ENCODE measurements around the gene ODC1.

DNA sequence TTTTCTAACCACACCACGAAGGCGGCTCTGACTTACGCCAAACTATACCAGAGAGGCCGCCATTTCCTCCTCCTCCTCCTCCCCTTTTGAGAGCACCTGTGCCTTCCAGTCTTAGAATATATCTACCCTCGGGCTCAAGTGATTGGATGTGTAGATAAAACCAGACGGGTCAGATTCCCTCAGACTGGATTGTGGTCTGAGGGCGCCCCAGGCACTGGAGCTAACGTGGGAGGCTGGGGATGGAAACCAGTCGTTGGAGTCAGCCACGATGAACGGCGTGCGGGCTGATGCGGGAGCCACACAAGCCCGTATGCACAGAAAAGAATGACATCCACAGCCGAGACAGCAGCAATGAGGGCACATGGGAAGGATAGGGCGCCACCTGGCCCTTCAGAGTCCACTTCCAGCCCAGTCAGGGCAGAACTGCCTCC, 12.3 kb upstream of the ODC1 start:
- TF ChIP-seq ZNF138 (CRISPR knock-in tag; conservative IDR thresholded peaks at IDR 0.05) (no peak), ZNF423 (CRISPR knock-in tag; IDR thresholded peaks at IDR 0.05) (no peak), RELA (CRISPR knock-in tag; IDR thresholded peaks at IDR 0.05; ENCODE audit: borderline replicate concordance) (no peak), CREM (CRISPR knock-in tag; IDR thresholded peaks at IDR 0.05) (no peak)
- TF ChIP-seq, protein P1, sequence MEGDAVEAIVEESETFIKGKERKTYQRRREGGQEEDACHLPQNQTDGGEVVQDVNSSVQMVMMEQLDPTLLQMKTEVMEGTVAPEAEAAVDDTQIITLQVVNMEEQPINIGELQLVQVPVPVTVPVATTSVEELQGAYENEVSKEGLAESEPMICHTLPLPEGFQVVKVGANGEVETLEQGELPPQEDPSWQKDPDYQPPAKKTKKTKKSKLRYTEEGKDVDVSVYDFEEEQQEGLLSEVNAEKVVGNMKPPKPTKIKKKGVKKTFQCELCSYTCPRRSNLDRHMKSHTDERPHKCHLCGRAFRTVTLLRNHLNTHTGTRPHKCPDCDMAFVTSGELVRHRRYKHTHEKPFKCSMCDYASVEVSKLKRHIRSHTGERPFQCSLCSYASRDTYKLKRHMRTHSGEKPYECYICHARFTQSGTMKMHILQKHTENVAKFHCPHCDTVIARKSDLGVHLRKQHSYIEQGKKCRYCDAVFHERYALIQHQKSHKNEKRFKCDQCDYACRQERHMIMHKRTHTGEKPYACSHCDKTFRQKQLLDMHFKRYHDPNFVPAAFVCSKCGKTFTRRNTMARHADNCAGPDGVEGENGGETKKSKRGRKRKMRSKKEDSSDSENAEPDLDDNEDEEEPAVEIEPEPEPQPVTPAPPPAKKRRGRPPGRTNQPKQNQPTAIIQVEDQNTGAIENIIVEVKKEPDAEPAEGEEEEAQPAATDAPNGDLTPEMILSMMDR (IDR thresholded peaks at IDR 0.05): no peak
- TF ChIP-seq, protein P2, sequence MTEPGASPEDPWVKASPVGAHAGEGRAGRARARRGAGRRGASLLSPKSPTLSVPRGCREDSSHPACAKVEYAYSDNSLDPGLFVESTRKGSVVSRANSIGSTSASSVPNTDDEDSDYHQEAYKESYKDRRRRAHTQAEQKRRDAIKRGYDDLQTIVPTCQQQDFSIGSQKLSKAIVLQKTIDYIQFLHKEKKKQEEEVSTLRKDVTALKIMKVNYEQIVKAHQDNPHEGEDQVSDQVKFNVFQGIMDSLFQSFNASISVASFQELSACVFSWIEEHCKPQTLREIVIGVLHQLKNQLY (CRISPR knock-in tag; IDR thresholded peaks at IDR 0.05): no peak
- TF ChIP-seq, protein P3, sequence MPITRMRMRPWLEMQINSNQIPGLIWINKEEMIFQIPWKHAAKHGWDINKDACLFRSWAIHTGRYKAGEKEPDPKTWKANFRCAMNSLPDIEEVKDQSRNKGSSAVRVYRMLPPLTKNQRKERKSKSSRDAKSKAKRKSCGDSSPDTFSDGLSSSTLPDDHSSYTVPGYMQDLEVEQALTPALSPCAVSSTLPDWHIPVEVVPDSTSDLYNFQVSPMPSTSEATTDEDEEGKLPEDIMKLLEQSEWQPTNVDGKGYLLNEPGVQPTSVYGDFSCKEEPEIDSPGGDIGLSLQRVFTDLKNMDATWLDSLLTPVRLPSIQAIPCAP (CRISPR knock-in tag; IDR thresholded peaks at IDR 0.05): no peak
- TF ChIP-seq, protein P4, sequence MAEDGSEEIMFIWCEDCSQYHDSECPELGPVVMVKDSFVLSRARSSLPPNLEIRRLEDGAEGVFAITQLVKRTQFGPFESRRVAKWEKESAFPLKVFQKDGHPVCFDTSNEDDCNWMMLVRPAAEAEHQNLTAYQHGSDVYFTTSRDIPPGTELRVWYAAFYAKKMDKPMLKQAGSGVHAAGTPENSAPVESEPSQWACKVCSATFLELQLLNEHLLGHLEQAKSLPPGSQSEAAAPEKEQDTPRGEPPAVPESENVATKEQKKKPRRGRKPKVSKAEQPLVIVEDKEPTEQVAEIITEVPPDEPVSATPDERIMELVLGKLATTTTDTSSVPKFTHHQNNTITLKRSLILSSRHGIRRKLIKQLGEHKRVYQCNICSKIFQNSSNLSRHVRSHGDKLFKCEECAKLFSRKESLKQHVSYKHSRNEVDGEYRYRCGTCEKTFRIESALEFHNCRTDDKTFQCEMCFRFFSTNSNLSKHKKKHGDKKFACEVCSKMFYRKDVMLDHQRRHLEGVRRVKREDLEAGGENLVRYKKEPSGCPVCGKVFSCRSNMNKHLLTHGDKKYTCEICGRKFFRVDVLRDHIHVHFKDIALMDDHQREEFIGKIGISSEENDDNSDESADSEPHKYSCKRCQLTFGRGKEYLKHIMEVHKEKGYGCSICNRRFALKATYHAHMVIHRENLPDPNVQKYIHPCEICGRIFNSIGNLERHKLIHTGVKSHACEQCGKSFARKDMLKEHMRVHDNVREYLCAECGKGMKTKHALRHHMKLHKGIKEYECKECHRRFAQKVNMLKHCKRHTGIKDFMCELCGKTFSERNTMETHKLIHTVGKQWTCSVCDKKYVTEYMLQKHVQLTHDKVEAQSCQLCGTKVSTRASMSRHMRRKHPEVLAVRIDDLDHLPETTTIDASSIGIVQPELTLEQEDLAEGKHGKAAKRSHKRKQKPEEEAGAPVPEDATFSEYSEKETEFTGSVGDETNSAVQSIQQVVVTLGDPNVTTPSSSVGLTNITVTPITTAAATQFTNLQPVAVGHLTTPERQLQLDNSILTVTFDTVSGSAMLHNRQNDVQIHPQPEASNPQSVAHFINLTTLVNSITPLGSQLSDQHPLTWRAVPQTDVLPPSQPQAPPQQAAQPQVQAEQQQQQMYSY (CRISPR knock-in tag; IDR thresholded peaks at IDR 0.05): no peak
- TF ChIP-seq, protein P5, sequence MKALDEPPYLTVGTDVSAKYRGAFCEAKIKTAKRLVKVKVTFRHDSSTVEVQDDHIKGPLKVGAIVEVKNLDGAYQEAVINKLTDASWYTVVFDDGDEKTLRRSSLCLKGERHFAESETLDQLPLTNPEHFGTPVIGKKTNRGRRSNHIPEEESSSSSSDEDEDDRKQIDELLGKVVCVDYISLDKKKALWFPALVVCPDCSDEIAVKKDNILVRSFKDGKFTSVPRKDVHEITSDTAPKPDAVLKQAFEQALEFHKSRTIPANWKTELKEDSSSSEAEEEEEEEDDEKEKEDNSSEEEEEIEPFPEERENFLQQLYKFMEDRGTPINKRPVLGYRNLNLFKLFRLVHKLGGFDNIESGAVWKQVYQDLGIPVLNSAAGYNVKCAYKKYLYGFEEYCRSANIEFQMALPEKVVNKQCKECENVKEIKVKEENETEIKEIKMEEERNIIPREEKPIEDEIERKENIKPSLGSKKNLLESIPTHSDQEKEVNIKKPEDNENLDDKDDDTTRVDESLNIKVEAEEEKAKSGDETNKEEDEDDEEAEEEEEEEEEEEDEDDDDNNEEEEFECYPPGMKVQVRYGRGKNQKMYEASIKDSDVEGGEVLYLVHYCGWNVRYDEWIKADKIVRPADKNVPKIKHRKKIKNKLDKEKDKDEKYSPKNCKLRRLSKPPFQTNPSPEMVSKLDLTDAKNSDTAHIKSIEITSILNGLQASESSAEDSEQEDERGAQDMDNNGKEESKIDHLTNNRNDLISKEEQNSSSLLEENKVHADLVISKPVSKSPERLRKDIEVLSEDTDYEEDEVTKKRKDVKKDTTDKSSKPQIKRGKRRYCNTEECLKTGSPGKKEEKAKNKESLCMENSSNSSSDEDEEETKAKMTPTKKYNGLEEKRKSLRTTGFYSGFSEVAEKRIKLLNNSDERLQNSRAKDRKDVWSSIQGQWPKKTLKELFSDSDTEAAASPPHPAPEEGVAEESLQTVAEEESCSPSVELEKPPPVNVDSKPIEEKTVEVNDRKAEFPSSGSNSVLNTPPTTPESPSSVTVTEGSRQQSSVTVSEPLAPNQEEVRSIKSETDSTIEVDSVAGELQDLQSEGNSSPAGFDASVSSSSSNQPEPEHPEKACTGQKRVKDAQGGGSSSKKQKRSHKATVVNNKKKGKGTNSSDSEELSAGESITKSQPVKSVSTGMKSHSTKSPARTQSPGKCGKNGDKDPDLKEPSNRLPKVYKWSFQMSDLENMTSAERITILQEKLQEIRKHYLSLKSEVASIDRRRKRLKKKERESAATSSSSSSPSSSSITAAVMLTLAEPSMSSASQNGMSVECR (CRISPR knock-in tag; IDR thresholded peaks at IDR 0.05; ENCODE audit: borderline replicate concordance): no peak
- TF ChIP-seq, protein P6, sequence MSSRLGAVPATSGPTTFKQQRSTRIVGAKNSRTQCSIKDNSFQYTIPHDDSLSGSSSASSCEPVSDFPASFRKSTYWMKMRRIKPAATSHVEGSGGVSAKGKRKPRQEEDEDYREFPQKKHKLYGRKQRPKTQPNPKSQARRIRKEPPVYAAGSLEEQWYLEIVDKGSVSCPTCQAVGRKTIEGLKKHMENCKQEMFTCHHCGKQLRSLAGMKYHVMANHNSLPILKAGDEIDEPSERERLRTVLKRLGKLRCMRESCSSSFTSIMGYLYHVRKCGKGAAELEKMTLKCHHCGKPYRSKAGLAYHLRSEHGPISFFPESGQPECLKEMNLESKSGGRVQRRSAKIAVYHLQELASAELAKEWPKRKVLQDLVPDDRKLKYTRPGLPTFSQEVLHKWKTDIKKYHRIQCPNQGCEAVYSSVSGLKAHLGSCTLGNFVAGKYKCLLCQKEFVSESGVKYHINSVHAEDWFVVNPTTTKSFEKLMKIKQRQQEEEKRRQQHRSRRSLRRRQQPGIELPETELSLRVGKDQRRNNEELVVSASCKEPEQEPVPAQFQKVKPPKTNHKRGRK (CRISPR knock-in tag; IDR thresholded peaks at IDR 0.05; ENCODE audit: borderline replicate concordance): no peak
